CD4-positive, alpha-beta T cell treated with Interleukin-15 for 1 hour (primary cell): ENCODE data around the gene RRAS.
"Not testable (repeated sequence)": the region's sequence is repeated elsewhere in the genome, so short reads cannot be mapped to it uniquely, and the experiment has no call there.

Experiments
- DNase-seq: peaks from one replicate; pipeline ENCODE4 v3.0.0-alpha.2; 2020

Gene RRAS

DNA sequence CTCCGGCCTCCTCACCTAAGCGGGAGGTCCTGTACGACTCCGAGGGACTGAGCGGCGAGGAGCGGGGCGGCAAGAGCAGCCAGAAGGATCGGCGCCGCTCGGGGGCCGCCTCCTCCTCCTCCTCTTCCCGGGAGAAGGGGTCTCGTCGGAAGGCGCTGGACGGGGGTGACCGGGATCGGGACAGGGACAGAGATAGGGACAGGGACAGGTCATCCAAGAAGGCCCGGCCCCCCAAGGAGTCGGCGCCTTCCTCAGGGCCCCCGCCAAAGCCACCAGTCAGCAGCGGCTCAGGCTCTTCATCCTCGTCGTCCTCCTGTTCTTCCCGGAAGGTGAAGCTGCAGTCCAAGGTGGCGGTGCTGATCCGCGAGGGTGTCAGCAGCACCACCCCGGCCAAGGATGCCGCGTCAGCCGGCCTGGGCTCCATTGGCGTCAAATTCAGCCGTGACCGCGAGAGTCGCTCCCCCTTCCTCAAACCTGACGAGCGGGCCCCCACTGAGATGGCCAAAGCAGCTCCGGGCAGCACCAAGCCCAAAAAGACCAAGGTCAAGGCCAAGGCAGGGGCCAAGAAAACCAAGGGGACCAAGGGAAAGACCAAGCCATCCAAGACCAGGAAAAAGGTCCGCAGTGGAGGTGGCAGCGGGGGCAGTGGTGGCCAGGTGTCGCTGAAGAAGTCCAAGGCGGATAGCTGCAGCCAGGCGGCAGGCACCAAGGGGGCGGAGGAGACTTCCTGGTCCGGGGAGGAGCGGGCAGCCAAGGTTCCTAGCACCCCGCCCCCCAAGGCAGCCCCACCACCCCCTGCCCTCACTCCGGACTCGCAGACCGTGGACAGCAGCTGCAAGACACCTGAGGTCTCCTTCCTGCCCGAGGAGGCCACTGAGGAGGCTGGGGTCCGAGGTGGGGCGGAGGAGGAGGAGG, 12.9 kb upstream of the RRAS start:
- DNase-seq = no peak

- no peak for DNase-seq
Observed at GRCh38 chr19:49651820-49652550, 12.0 kb upstream of the RRAS start.

DNA sequence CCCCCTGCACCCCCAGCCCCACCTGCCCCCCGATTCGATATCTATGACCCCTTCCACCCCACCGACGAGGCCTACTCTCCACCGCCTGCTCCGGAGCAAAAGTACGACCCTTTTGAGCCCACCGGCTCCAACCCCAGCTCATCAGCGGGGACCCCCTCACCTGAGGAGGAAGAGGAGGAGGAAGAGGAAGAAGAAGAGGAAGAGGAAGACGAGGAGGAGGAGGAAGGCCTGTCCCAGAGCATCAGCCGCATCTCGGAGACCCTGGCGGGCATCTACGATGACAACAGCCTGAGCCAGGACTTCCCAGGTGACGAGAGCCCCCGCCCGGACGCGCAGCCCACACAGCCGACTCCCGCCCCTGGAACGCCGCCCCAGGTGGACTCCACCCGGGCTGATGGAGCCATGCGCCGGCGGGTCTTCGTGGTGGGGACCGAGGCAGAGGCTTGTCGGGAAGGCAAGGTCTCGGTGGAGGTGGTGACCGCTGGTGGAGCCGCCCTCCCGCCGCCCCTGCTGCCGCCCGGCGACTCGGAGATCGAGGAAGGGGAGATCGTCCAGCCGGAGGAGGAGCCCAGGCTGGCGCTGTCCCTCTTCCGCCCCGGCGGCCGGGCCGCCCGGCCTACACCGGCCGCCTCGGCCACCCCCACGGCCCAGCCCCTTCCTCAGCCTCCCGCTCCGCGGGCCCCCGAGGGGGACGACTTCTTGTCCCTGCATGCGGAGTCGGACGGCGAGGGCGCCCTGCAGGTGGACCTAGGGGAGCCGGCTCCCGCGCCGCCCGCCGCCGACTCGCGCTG, 11.3 kb upstream of the RRAS start:
- DNase-seq = no peak

DNA sequence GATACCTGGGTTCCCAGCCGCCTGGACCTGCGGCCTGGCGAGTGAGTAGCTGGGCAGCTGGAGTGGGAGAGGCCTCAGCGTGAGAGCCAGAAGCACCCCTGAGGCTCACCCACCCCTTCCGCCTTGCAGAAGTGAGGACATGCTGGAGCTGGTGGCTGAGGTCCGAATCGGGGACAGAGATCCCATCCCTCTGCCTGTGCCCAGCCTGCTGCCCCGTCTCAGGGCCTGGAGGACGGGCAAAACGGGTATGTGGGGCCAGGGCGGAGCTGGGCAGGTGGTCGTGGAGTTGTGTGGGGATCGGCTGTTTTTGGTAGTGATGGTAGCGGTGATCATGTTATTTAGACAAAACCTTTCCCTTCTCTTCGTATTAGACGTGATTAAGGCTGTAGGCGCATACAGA, 6.6 kb upstream of the RRAS start:
- no peak for DNase-seq

DNA sequence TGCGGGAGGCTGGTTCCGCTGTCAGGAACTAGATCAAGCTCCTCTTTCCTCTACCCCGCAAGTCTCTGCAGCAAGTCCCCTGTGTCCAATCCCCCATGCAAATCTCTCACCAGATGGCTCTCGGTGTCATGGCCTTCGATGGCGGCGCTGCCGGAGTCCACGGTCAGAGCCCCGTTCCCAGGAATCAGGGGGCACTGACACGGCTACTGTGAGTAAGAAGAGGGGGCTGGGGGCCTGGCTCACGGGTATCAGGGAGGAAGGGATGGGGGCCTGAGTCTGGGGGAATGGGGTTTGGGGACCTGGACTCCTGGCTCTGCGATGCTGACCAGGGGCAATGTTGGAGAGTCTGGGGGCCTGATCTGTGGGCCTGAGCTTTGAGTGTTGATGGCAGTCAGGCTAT, 6.1 kb upstream of the RRAS start:
- no peak for DNase-seq

- no peak for DNase-seq
Observed at GRCh38 chr19:49645592-49645991, 5.6 kb upstream of the RRAS start.

GRCh38 chr19:49643466-49643865, 3.5 kb upstream of the RRAS start:
- DNase-seq = no peak

DNA sequence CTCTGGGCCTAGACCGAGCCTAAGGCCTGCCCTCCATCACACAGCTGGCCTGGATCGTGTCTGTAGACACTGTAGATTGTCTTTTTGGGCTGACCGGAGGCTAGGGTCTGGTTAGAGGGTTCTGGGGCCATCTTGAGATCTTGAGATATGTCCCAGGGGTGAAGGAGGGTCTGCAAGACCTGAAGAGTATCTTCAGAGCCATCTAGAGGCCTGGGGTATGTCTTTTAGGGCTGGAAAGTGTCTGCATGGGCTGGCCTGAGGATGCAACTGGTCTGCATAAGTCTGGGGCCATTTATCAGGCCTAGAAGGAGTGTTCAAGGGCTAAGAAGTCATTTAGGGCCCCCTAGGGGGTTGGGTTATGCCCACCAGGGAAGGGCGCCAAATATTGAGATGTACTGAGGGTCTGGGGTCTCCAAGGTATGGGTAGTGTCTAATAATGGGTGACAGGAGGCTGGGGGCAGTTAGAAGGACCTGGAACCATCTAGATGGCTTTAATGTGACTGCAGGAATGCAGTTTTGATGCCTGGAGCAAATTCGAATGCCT, 2.6 kb upstream of the RRAS start:
- no peak for DNase-seq

DNA sequence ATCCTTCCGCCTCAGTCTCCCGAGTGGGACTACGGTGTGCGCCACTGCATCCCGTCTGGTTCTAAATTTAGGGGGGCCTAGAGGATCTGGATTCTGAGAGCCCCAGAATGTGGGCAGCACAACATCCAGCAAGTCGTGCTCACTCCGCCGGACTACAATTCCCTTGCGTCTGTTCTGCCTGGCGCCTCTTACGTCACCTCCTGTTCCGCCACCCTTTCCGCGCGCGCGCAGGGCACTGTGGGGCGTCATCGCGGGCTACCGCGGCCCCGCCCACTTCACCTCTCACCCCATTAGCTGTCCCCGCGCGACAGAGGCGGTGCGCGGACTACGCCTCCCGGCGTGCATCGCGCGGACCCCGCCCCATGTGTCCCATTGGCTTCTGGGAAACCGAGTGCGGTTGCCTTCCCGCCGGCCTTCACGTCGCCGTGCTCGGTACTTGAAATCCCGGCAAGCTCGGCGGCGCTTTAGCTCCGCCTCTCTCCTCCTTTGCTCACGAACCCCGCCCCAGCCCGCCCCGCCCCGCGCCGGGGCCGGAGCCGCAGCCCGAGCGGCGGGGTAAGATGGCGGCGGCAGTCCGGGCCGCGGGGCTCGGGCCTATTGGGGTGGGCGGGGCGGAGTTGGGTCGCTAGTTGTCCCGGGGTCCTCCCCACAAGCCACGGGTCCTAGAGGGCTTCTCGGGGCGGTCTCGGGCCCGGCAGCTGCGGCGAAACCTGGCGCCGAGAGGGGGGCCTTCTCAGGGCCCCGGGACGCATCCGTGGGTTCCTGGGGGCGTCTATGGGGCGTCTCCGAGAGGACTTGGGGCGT, 1.9 kb upstream of the RRAS start, which contains the start of gene SCAF1:
TSS of gene SCAF1 (plus strand) at position 522 of the 804 bp plus-strand sequence. CDS start 2,818 bp downstream, outside the sequence.
- peak; percentile 100 for DNase-seq

DNA sequence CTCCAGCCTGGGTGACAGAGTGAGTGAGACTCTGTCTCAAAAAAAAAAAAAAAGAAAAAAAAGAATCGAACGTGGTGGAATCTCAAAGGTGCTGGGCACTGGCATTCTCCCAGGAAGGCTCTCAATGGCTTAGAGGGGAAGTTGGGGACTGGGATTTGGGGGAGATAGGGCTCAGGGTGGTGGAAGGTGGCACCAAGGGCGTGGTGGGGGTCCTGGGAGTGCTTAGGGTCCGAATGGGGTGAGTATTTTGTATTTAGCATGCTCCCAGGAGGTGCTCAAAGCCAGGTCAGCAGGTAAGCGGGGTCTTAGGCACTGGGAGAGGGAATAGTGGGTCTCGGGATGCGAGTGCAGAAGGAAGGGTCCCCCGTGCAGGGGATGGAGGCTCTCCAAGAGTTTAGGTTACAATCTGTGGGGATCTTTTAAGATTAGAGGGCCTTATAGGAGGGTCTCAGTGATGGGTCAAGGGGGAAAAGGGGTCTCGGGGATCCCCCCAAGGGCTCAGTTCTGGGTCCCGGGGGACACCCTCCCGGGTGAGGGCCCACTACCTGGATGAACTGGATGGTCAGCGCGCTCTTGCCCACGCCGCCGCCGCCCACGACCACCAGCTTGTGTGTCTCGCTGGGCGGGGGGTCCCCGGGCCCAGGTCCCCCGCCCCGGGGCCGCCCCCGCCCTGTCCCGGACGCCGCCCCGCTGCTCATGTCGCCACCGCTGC, 386 bp downstream of the RRAS start:
- DNase-seq = no peak

- DNase-seq = no peak
Observed at GRCh38 chr19:49637821-49638738, 1.9 kb downstream of the RRAS start.

DNA sequence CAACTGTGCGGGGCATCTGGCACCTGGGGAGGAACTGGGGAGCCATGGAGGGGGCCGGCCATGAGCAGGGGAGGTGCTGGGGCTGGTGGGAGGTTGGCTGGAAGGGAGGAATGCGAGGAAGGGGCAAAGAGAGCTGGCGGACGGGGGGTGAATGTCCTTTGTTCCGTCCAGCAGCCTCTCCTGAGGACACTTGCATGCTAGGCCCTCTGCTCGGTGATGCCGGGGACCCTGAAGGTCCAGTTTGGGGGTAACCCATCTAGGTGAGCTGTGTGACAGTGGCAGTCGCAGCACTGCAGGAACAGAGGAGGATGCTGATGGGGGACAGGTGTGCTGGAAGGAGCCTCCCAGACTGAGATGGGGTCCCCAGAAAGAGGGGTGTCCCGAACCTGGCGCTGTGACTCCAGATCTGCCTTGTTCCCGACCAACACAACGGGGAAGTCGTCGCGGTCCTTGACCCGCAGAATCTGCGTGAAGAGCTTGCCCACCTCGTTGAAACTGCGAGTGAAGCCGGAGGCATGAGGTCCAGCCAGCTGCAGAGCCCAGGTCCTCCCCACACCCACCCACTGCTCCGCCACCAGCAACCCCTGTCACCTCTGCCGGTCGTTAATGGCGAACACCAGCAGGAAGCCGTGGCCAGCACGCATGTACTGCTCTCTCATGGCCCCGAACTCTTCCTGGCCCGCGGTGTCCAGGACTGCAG, 3.6 kb downstream of the RRAS start:
- DNase-seq = no peak

- no peak for DNase-seq
Observed at GRCh38 chr19:49635530-49636232, 4.3 kb downstream of the RRAS start.

DNA sequence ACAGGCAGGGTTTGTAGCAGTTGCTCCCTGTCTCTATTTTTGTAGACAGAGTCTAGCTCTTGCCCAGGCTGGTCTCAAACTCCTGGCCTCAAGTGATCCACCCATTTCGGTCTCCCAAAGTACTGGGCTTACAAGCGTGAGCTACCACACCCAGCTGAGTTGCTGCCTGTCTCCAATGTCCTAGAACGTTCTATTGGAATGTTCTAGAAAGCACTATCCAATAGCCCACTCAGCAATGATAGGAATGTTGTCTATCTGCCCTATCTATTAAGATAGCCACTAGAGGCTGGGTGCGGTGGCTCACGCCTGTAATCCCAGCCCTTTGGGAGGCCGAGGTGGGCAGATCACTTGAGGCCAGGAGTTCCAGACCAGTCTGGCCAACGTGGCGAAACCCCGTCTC, 6.7 kb downstream of the RRAS start:
- not testable (repeated sequence) for DNase-seq

DNA sequence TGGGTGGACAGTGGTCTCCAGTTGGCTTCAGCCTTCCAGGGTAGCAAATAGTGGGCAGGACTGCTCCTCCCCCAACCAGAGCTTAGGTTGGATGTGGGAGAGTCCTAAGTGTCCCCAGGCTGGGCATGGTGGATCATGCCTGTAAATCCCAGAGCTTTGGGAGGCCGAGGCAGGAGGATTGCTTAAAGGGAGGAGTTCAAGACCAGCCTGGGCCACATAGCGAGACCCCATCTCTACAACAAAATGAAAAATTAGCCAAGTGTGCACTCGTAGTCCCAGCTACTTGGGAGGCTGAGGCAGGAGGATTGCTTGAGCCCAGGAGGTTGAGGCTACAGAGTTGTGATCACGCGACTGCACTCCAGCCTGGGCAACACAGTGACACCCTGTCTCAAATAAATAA, 7.4 kb downstream of the RRAS start:
- DNase-seq = no peak

- DNase-seq = no peak
Observed at GRCh38 chr19:49631610-49632192, 8.2 kb downstream of the RRAS start.

- DNase-seq = no peak
Observed at GRCh38 chr19:49631014-49631588, 8.8 kb downstream of the RRAS start.

- no peak for DNase-seq
Observed at GRCh38 chr19:49629659-49630058, 10.3 kb downstream of the RRAS start.
